ACC112 (cell line): ENCODE results near the gene INPP4A.

Experiments used
- H2AFZ ChIP-seq: fragments of 200-600 bp; sonication (generic); one replicate; pipeline ENCODE4 v1.6.0; 2017; ENCODE audit warnings: antibody characterized with exemption, low read length; ENCODE audit not compliant: unreplicated experiment
- H3K27ac ChIP-seq: fragments of 200-600 bp; sonication (generic); 2 replicates; pipeline ENCODE4 v1.5.1; 2014; ENCODE audit warnings: low read depth, mild to moderate bottlenecking, antibody characterized with exemption, low read length, moderate library complexity
- H3K27me3 ChIP-seq: fragments of 200-600 bp; sonication (generic); 2 replicates; pipeline ENCODE4 v1.6.1; 2014; ENCODE audit warnings: mild to moderate bottlenecking, antibody characterized with exemption, low read length, moderate library complexity, mixed read lengths; ENCODE audit not compliant: insufficient read depth
- H3K36me3 ChIP-seq: fragments of 200-600 bp; sonication (generic); 2 replicates; pipeline ENCODE4 v1.6.1; 2016; ENCODE audit warnings: mild to moderate bottlenecking, antibody characterized with exemption, low read length, moderate library complexity, mixed read lengths; ENCODE audit not compliant: insufficient read depth
- H3K4me1 ChIP-seq: fragments of 200-600 bp; sonication (generic); one replicate; pipeline ENCODE4 v1.6.1; 2016; ENCODE audit warnings: low read length, mixed read lengths; ENCODE audit not compliant: insufficient read depth, unreplicated experiment, control insufficient read depth
- H3K4me3 ChIP-seq: fragments of 200-600 bp; sonication (generic); 2 replicates; pipeline ENCODE4 v1.5.1; 2014; ENCODE audit warnings: mild to moderate bottlenecking, low read depth, low read length
- H3K79me2 ChIP-seq: fragments of 200-600 bp; sonication (generic); one replicate; pipeline ENCODE4 v1.6.0; 2016; ENCODE audit warnings: low read length; ENCODE audit not compliant: control insufficient read depth, unreplicated experiment, insufficient read depth

Gene INPP4A

GRCh38 chr2:98453083-98453482 is 8.4 kb downstream of the INPP4A start:
- Histone ChIP-seq H3K27ac (no peak overlapping the region), H3K4me1 (peaks cover 34% of the 10 kb centered on the region), H3K36me3 (no peaks in the 10 kb centered on the region), H2AFZ (no peak overlapping the region), H3K79me2 (peaks cover 39% of the 10 kb centered on the region), H3K4me3 (no peak overlapping the region), H3K27me3 (no peaks in the 10 kb centered on the region)

- Histone ChIP-seq H3K4me3 (no peak overlapping the region), H3K36me3 (no peaks in the 10 kb centered on the region), H3K4me1 (peaks cover 39% of the 10 kb centered on the region), H2AFZ (no peak overlapping the region), H3K79me2 (peaks cover 41% of the 10 kb centered on the region), H3K27me3 (no peaks in the 10 kb centered on the region), H3K27ac (no peak overlapping the region)
Measured at GRCh38 chr2:98453531-98453930, 8.9 kb downstream of the INPP4A start.

GRCh38 chr2:98454073-98454472 is 9.4 kb downstream of the INPP4A start:
- Histone ChIP-seq H2AFZ (no peak overlapping the region), H3K27ac (peak overlapping the region; percentile 69; the same call in 1 of the 2 replicates), H3K4me1 (peaks cover 40% of the 10 kb centered on the region), H3K4me3 (no peak overlapping the region), H3K79me2 (peaks cover 46% of the 10 kb centered on the region), H3K36me3 (no peaks in the 10 kb centered on the region), H3K27me3 (no peaks in the 10 kb centered on the region)

- H3K27me3 ChIP-seq = no peaks in the 10 kb centered on the region
- no peaks in the 10 kb centered on the region for H3K36me3 ChIP-seq
- H3K79me2 ChIP-seq = peaks cover 47% of the 10 kb centered on the region
- no peak overlapping the region for H2AFZ ChIP-seq
- peaks cover 40% of the 10 kb centered on the region for H3K4me1 ChIP-seq
- H3K27ac ChIP-seq = peak overlapping the region; percentile 69; the same call in 1 of the 2 replicates
- H3K4me3 ChIP-seq = no peak overlapping the region
Measured at GRCh38 chr2:98454500-98455235, 10.0 kb downstream of the INPP4A start.

GRCh38 chr2:98455494-98455976 is 10.9 kb downstream of the INPP4A start:
- H3K4me1 ChIP-seq = peaks cover 40% of the 10 kb centered on the region
- peak overlapping the region; percentile 69 for H3K27ac ChIP-seq
- H3K36me3 ChIP-seq = no peaks in the 10 kb centered on the region
- H2AFZ ChIP-seq = no peak overlapping the region
- H3K4me3 ChIP-seq = no peak overlapping the region
- H3K27me3 ChIP-seq = no peaks in the 10 kb centered on the region
- peaks cover 44% of the 10 kb centered on the region for H3K79me2 ChIP-seq

GRCh38 chr2:98457045-98457696 is 12.5 kb downstream of the INPP4A start:
- no peak overlapping the region for H3K4me3 ChIP-seq
- H3K79me2 ChIP-seq = peaks cover 40% of the 10 kb centered on the region
- peak overlapping the region; percentile 77 for H3K27ac ChIP-seq
- H2AFZ ChIP-seq = no peak overlapping the region
- no peaks in the 10 kb centered on the region for H3K27me3 ChIP-seq
- H3K4me1 ChIP-seq = peaks cover 40% of the 10 kb centered on the region
- H3K36me3 ChIP-seq = no peaks in the 10 kb centered on the region

- Histone ChIP-seq H2AFZ (no peak overlapping the region), H3K4me3 (no peak overlapping the region), H3K4me1 (peaks cover 40% of the 10 kb centered on the region), H3K27ac (peak overlapping the region; percentile 77), H3K79me2 (peaks cover 33% of the 10 kb centered on the region), H3K36me3 (no peaks in the 10 kb centered on the region), H3K27me3 (no peaks in the 10 kb centered on the region)
Measured at GRCh38 chr2:98458207-98458606, 13.5 kb downstream of the INPP4A start.

GRCh38 chr2:98458667-98459380 is 14.2 kb downstream of the INPP4A start:
- Histone ChIP-seq H3K4me1 (peaks cover 40% of the 10 kb centered on the region), H3K36me3 (no peaks in the 10 kb centered on the region), H3K27me3 (no peaks in the 10 kb centered on the region), H3K27ac (peak overlapping the region; percentile 77), H3K4me3 (no peak overlapping the region), H2AFZ (no peak overlapping the region), H3K79me2 (peaks cover 30% of the 10 kb centered on the region)

- no peaks in the 10 kb centered on the region for H3K27me3 ChIP-seq
- no peak overlapping the region for H3K27ac ChIP-seq
- H2AFZ ChIP-seq = no peak overlapping the region
- peaks cover 33% of the 10 kb centered on the region for H3K4me1 ChIP-seq
- peaks cover 30% of the 10 kb centered on the region for H3K79me2 ChIP-seq
- no peaks in the 10 kb centered on the region for H3K36me3 ChIP-seq
- no peak overlapping the region for H3K4me3 ChIP-seq
Measured at GRCh38 chr2:98459496-98460175, 15.0 kb downstream of the INPP4A start.
